Measurements from ENCODE around the gene NPW. TPM values are rescaled to one million over a fixed set of nuclear protein-coding genes. Genes with fewer than 3 reads are reported as not detected.
"Not testable (repeated sequence)": the region's sequence is repeated elsewhere in the genome, so short reads cannot be mapped to it uniquely, and the experiment has no call there.

The NPW gene
- total RNA-seq, 2 donors from 2014 or later, result 0.84 TPM; not detected in 1

DNA sequence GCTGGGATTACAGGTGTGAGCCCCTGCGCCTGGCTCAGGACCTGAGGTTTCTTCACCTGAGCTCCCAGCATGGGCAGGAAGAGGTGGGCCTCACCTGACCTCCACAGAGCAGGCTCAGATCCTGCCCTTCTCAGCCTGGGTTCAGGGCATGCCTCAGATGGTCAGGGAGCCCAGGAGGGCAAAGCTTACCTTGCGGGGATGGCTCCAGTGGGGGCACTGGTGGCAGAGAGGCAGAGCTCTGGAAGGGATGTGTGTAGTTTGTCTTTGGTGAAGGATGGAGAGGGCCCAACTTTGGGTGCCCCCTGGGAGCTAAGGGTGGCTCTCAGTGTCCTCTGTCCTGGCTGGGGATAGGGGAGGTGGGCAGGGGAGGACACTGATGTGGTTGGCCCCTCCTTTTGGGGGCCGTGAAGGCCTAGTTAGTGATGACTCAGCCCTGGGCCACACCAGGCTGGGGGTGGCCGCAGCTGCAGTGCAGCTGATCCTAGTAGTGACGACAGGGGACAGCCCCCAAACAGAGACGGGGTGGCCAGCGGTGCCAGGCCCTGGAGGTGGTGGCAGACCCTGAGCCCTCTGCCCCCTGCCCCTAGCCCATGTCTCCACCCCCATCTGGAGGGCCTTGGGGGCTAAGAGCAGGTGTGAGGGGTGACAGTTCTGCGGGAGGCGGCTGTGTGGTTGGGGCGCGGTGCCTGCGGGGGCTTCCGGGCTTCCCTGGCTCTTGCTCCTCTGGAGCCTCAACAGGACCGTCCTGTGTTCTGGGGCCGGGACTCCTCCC lies 12.9 kb downstream of the NPW start:
- peak; percentile 59 for DNase-seq
- intact Hi-C loops (cut with DNase I), result no loop called here
- peak in 1 of 2 donors; percentile 19 for ATAC-seq

DNA sequence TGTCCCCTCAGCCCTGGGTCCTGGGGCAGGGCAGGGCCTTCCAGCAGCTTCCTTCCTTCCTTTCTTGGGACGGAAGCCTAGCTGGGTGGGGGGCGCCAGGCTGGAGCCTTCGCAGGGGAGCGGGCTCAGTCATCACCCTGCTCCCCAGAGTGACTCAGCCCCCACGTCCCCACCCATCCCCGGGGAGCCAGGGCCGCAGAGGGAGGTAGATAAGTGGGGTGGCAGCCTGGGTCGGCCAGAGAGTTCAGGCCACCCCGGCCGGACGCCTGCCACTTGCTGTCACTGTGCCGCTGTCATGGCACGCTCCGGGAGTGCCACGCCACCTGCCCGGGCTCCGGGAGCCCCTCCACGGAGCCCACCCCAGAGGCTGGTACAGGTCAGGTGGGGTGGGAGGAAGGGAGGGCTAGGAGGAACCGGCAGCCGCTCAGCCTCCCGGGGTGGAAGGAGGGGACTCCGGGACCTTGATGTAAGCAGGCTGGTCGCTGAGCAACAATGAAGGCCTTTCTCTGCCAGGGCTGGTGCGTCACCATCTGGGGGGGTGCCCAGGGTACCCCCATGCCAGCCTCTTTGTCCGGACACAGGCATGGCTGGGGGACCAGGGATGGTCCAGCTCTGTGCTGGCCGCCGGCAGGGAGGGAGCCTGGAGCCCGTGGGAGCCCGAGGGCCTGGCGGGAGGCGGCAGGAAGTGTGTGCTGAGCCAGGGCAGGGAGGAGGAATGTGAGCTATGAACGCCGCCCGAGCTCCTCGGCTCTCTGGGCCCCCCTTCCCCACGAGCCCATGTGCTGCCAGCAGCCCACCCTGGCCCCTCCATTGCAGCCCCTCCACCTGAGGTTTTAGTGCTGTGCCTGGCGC lies 13.7 kb downstream of the NPW start:
- intact Hi-C loops (cut with DNase I), result no loop called here
- peak; percentile 79 for DNase-seq

DNA sequence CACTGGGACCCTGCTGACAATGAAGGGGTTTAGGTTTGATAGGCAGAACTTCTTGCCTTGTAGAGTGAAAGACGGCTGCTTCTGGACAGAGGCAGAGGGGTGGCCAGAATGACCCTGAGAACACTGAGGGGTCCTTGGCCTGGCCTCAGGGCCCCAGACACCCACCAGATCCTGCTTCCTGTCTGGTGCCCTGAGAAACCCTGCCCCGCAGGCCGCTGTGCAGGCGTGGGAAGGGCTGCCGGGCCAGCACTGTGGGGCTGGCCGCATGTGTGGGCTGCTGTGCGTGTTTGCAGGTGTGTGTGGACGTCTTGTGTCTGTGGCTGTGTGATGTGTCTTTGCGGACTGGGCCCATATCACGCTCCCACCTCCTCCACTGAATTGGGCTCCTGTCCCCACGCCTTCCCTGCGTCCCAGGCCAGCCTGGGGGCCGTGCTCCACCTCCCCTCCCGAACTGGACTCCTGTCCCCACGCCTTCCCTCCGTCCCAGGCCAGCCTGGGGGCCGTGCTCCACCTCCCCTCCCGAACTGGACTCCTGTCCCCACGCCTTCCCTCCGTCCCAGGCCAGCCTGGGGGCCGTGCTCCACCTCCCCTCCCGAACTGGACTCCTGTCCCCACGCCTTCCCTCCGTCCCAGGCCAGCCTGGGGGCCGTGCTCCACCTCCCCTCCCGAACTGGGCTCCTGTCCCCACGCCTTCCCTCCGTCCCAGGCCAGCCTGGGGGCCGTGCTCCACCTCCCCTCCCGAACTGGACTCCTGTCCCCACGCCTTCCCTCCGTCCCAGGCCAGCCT lies 14.5 kb downstream of the NPW start:
- DNase-seq, result peak; percentile 26
- intact Hi-C loops (cut with DNase I); ATAC-seq: not testable (repeated sequence)

More for the DNA sequence above, 13.7 kb downstream of the NPW start:
- peak; percentile 55 to 68 for ATAC-seq

DNA sequence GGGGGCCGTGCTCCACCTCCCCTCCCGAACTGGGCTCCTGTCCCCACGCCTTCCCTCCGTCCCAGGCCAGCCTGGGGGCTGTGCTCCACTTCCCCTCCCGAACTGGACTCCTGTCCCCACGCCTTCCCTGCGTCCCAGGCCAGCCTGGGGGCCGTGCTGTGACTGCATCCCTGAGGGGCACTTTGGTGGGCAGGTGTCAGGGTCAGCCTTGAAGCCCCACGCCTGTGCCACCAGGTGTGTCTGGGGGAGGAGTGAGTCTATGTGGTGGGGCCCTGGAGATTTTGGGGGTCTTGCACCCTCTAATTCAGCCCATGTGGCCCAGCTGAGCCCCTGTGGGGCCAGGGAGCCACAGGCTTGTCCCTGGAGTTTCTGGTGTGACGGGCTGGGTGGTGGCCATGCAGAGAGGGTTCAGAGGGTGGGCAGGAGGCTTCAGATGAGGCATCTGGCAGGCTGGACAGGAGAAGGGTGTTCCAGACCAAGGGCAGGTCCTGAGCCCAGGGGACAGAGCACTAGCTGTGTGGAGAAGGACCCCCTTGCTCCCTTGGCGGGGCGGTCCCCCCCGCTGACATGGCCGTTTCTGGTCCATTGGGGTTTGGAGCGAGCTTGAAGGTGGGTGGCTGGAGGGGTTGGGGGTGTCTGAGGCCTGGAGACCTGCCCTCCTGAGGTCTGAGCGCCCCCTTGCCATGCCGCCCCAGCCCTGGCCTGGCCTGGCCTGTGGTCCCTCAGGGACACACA lies 15.3 kb downstream of the NPW start:
- no peak for ATAC-seq
- DNase-seq, result peak; percentile 24
- intact Hi-C loops (cut with DNase I), result no loop called here

DNA sequence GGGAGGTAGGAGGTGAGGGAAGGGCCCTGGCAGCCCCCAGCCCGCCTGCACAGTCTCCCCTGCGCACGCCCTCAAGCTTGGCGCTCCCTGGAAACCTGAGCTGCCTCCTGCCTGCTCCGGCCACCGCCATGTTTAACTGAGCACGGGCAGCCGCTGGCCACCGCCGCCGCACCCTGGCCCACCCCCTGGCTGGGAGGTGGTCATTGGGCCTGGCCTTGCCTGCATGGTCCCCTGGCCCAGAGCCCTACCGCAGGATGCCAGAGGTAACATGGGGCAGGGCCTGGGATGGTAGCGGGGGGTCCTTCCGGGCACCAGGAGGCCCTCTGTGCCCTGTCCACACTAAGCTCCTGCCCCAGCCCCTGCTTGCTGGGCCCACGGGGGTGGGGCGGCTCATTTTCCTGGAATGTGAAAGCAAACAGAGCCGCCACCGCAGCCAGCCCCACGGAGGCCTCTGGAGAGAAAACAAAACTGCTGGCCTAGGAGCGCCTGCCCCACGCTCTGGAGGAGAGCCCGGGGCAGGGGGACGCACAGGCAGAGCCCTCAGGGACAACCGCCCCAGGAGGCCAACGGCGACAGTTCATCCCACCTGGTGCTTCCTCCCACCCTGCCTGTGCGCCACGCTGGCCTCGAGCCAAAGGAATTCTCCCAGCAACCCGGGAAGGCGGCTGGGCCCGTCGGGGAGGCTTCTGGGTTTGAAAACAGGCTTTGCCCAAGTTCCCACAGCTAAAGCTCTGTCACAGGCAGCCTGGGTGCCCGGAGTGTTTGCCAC lies 16.0 kb downstream of the NPW start:
- DNase-seq (peak; percentile 81), ATAC-seq (peak; percentile 2 to 19)
- intact Hi-C loops (cut with DNase I), result no loop called here

DNA sequence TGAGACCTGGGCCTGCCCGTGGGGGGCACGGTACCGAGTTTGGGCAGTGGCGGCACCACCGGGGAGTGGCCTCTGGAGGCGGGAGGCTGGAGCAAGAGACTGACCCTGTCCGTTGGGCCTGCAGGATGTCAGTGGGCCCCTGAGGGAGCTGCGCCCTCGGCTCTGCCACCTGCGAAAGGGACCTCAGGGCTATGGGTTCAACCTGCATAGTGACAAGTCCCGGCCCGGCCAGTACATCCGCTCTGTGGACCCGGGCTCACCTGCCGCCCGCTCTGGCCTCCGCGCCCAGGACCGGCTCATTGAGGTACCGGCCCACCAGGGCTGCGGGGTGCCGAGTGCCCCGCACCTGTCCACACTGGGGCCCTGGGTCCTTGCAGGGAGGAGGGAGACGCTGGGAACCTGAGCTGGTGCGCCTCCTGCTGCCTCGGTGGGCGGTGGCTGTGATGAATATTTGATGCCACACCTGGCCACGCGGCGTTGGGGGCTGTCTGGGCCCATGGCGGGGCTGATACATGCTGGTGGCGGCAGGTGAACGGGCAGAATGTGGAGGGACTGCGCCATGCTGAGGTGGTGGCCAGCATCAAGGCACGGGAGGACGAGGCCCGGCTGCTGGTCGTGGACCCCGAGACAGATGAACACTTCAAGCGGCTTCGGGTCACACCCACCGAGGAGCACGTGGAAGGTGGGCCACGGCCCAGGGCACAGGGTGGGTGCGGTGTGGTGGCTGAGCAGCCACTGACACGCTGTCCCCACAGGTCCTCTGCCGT lies 16.8 kb downstream of the NPW start:
- no peak for ATAC-seq
- intact Hi-C loops (cut with DNase I), result no loop called here
- DNase-seq, result peak; percentile 22

DNA sequence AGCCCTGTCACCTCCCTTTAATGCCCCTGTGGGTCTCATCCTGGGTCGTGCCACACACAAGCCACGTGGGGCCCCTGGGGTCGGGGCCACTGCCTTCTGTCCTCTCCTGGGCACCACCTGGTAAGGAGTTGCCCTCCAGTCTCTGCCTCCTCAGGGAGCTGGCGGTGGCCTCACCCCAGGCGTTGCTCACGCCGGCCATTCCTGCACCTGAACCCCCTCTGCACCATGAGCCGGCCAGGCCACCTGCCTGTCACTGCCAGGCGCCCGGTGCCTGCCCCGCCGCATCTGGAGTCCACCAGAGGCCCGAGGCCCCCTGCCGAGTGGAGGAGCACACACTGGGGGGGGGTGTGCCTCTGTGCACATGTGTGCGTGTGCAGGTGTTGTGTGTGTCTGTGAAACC lies 17.5 kb downstream of the NPW start:
- ATAC-seq (no peak), DNase-seq (peak; percentile 20)
- intact Hi-C loops (cut with DNase I), result no loop called here

DNA sequence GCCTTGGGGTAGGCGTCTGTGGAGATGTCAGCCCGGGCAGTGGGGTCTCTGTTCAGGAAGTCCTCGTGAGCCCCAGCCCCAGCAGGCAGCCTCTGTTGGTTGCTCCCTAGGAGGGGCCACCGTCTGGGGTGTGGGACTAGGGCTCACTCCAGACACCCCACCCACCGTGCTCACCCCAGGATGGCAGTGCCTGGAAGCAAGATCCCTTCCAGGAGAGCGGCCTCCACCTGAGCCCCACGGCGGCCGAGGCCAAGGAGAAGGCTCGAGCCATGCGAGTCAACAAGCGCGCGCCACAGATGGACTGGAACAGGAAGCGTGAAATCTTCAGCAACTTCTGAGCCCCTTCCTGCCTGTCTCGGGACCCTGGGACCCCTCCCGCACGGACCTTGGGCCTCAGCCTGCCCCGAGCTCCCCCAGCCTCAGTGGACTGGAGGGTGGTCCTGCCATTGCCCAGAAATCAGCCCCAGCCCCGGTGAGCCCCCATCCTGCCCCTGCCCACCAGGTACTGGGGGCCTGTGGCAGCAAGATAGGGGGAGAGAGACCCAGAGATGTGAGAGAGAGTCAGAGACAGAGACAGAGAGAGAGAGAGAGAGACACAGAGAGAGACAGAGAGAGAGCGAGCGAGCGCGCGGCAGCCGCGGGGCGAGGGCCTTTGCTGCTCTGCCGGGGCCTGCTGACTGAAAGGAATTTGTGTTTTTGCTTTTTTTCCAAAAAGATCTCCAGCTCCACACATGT lies 18.2 kb downstream of the NPW start:
- intact Hi-C loops (cut with DNase I), result no loop called here
- DNase-seq (peak; percentile 39), ATAC-seq (no peak)

DNA sequence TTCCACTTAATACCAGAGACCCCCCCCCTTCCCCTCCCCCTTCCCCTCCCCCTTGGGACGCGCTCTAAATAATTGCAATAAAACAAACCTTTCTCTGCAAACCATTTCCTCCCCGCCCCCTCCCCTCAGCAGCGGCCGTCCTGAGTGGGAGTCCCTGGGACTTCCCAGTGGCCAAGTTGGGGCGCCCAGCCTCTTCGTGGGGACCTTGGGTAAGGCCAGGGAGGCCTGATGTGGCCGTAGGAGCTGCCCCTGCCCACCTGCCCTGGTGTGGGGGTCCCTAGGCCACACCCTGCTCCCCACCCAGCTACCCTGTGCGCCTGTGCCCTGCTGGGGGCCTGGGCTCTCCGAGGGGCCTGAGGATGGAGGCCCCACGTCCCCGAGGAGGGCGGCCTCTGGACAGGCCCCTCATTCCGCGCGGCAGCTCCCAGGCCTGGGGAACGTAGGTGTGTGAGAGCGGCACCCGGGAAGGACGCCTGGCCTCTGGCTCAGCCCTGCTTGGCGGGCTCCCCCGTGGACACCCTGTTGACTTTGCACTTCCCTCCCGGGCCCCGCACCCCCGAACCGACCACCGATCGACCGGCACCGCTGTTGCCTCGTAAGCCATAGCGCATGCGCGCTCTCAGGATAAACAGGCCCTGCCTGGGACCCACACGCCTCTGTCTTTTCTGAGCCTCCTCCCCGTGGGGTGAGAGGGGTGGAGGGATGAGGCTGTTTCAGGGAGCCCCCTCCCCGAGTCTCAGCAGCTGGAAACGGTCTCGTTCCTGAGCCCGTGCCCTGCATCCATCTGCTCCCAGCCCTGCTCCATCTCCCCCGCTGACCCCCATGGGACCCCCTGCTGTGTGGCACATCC lies 19.0 kb downstream of the NPW start:
- DNase-seq (peak; percentile 52), ATAC-seq (peak; percentile 1 to 8)
- intact Hi-C loops (cut with DNase I), result no loop called here

DNA sequence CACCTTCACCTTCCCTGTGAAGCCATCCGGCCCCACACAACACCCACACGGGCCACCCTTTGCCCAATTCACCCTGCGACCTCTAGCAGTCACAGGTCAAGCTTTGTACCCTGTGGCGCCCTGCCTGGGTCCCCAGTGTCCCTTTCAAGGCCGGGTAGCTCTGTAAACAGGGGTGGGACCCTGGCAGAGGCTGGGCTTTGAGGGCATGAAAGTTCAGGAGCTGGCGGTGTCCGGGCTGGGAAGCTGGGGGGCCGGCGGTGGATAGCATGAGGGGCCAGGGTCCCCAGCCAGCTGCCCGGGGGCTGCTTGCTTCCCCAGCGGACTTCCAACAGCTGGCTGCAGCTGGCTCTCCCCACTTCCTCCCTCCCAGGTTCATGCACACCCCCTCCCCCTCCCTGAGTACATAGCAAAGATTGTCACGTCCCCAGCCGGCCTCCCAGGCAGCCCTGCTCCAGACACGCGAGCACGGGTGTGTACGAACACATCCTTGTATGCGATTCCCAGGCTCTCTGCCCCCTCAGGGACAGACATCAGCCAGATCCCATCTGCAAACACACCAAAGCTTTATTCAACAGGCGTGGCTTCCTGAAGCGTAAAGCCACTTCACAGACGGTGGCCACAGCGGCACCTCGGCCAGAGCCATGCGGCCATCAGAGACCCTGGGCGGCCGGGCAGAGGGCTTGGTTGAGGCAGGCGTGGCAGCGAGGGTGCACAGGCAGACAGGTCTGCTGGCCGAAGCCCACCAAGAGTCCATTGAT lies 19.9 kb downstream of the NPW start:
- peak; percentile 44 to 49 for ATAC-seq
- peak; percentile 85 for DNase-seq
- intact Hi-C loops (cut with DNase I), result no loop called here

DNA sequence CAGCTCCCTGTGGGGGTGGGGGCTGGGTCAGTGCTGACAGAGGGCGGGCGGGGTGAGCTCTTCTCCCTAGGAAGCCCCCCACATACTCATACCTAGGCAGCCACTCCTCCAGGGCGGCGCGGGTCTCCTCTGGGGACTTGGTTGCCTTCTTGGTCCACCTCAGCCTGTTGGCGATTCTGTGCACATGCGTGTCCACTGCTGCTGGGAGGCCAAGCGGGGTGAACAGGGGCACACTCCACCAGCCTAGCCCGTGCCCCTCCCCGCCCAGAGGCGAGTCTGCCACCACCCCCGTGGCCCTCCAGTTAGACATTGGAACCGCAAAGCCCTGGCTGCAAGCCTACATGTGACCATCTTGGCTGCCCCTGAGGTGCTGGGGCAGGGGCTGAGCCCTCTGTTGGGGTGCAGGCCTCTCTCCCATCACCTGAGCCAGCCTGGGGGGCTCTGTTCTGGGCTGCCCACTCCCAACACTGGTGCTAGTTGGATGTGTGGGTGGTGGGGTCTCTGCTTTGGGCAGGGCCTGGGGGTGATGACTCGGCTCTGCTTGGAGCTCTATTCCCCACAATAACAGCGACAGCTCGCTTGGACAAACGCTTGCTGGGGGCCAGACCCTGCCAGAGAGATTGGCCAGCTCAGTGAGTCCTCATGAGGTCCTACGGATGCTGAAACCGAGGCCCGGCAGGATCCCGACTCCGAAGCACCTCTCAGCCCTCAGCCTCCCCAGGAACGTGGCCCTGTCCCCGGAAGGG lies 20.6 kb downstream of the NPW start:
- ATAC-seq, result no peak
- DNase-seq, result peak; percentile 41
- intact Hi-C loops (cut with DNase I), result no loop called here

DNA sequence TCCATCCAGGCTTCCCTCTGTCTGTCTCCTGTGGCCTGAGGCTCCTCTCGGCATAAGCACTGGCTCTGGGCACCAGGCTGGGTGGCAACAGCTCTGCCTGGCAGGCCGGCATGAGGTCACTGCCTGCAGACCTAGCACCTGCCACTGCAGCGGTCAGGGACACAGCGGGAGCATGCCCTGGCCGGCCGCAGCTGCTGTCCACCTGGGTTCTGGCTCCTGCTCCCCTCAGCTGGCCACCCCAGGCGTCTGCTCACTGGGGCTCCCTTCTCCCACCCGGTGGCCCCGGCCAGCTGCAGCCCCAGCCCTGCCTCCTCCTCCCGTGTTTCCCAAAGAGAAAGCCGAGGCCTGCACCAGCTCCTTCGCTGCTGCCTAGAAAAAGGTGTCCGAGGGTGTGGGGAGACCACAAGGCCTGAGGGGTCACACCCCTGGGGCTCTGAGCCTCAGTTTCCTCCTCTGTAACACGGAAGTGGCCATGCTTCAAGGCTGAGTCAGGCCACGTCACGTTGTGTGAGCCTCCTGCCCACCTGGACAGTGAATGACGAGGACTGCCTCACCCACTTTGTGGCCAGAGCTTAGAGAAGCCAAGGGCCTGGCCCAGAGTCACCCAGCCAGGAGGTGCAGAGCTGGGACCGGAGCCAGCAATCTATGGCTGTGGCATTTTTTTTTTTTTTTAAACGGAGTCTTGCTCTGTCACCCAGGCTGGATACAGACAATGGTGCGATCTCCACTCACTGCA lies 21.4 kb downstream of the NPW start:
- intact Hi-C loops (cut with DNase I), result no loop called here
- no peak for ATAC-seq

DNA sequence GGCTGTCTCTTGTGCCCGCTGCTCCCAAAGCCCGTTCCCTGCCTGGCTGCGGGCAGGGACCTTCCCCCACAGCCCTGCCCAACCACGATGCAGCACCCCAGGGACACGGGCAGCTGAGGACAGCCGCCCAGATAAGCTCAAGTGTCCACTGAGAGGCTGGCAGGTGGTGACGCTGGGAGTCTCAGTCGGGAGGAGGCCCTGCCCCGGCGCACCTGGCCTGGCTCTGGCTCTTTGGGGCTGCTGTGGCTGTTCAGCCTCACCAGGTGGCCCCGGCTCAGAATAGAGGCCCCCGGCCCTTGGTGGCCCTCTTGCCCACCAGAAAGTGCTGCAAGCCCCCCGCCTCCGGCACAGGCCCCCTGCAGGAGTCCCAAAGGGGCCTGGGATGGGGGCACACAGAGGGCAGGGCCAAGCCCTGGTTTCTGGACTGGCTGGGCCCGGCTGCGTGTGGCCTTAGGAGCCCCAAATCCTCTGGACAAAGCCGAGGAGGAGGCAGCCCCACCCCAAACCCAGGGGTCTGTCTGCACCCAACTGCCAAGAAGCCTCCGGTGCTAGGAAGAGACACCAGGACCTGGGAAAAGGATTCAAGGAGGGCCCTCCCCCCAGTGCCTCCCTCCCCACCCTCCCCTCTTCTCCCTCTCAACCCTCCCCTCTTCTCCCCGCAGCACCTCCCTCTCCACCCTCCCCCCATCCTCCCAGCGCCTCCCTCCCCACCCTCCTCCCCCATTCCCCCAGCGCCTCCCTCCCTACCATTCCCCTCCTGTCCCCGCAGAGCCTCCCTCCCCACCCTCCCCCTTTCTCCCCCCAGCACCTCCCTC lies 22.8 kb downstream of the NPW start:
- intact Hi-C loops (cut with DNase I), result no loop called here
- peak; percentile 39 to 65 for ATAC-seq
- DNase-seq, result peak; percentile 70

More for the DNA sequence above, 21.4 kb downstream of the NPW start:
- DNase-seq, result no peak
